DND-41 (cell line): ENCODE measurements around the gene NYAP2.

Source experiments
- ATAC-seq: fragments of 200-7000 bp; cut with Tn5 transposase; 3 replicates; pipeline ENCODE4 v1.9.1; 2021; ENCODE audit warnings: low read depth; ENCODE audit not compliant: insufficient read depth
- DNase-seq: peaks from one replicate; pipeline ENCODE4 v3.0.0-alpha.2; 2020
- H2AFZ ChIP-seq: 2 replicates; pipeline ENCODE4 v1.6.0; 2012; ENCODE audit warnings: low read depth, low read length
- H3K27ac ChIP-seq: 2 replicates; pipeline ENCODE4 v1.5.1; 2012; ENCODE audit warnings: low read length, inconsistent platforms
- H3K27me3 ChIP-seq: fragments of 200-600 bp; sonication (generic); 2 replicates; pipeline ENCODE4 v1.6.0; 2012; ENCODE audit warnings: low read length, mild to moderate bottlenecking, inconsistent platforms; ENCODE audit not compliant: insufficient read depth, poor library complexity
- H3K36me3 ChIP-seq: 2 replicates; pipeline ENCODE4 v1.5.1; 2012; ENCODE audit warnings: low read length, inconsistent platforms; ENCODE audit not compliant: insufficient read depth
- H3K4me1 ChIP-seq: 2 replicates; pipeline ENCODE4 v1.5.1; 2012; ENCODE audit warnings: mild to moderate bottlenecking, low read length; ENCODE audit not compliant: insufficient read depth
- H3K4me2 ChIP-seq: 2 replicates; pipeline ENCODE4 v1.6.0; 2012; ENCODE audit warnings: mild to moderate bottlenecking, moderate library complexity, low read length, inconsistent platforms; ENCODE audit not compliant: insufficient read depth
- H3K4me3 ChIP-seq, 2 experiments: fragments of 200-600 bp in 1 of 2; shearing (Covaris generic) in 1 of 2; 2 replicates each; pipeline ENCODE4 v1.5.1; 2012 to 2016; ENCODE audit warnings: inconsistent platforms in 2 of 2, low read length in 2 of 2, mild to moderate bottlenecking in 2 of 2, low read depth in 1 of 2, moderate library complexity in 1 of 2
- H3K79me2 ChIP-seq: 2 replicates; pipeline ENCODE4 v1.6.0; 2012; ENCODE audit warnings: low read length, inconsistent platforms; ENCODE audit not compliant: insufficient read depth
- H3K9ac ChIP-seq: 2 replicates; pipeline ENCODE4 v1.6.0; 2012; ENCODE audit warnings: low read depth, mild to moderate bottlenecking, inconsistent platforms, low read length, moderate library complexity
- H3K9me3 ChIP-seq: 2 replicates; pipeline ENCODE4 v1.5.1; 2012; ENCODE audit warnings: low read length, moderate library complexity, mild to moderate bottlenecking, inconsistent platforms; ENCODE audit not compliant: insufficient read depth, severe bottlenecking
- H4K20me1 ChIP-seq: 2 replicates; pipeline ENCODE4 v1.6.0; 2012; ENCODE audit warnings: low read length; ENCODE audit not compliant: insufficient read depth
- EZH2 ChIP-seq: IDR thresholded peaks from 3 replicates; pipeline ENCODE4 v1.6.1; 2012; ENCODE audit warnings: borderline replicate concordance, low read depth, mild to moderate bottlenecking, moderate library complexity, low read length, inconsistent platforms; ENCODE audit not compliant: severe bottlenecking
- TF ChIP-seq, protein P1 (sequence below): IDR thresholded peaks from 2 replicates; pipeline ENCODE4 v1.5.1; 2012; ENCODE audit warnings: borderline replicate concordance, low read length, moderate library complexity, mild to moderate bottlenecking; ENCODE audit not compliant: poor library complexity, severe bottlenecking; ENCODE audit errors: extremely low read depth

Gene NYAP2

DNA sequence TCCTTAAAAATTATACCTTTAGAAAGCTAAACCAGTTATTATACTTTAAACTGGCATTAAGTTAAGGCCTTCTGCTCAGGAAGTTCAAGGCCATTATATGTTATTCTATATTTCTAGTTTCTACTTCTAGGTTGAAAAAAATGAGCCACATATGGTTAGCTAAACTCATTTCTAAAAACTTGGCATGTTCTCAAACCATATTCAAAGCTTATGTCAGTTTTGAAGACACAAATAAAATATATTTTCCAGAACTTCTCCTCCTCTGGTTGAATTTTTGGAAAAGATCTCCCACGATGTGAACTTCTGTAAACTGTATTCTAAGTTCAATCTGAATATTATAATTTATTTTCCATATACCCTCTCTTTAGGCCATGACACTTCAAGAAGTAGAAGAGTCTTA is 103.5 kb downstream of the NYAP2 start:
- ATAC-seq: no peak
- Histone ChIP-seq H3K9me3 (no peaks in the 10 kb centered on the region), H3K4me1 (no peaks in the 10 kb centered on the region), H3K4me3 (no peak overlapping the region), H2AFZ (no peak overlapping the region), H3K27ac (no peak overlapping the region), H3K9ac (no peak overlapping the region), H3K79me2 (no peaks in the 10 kb centered on the region), H4K20me1 (no peaks in the 10 kb centered on the region), H3K4me2 (no peak overlapping the region), H3K27me3 (no peaks in the 10 kb centered on the region), H3K36me3 (no peaks in the 10 kb centered on the region)
- DNase-seq: no peak
- TF ChIP-seq EZH2: no peak
- TF ChIP-seq, protein P1, sequence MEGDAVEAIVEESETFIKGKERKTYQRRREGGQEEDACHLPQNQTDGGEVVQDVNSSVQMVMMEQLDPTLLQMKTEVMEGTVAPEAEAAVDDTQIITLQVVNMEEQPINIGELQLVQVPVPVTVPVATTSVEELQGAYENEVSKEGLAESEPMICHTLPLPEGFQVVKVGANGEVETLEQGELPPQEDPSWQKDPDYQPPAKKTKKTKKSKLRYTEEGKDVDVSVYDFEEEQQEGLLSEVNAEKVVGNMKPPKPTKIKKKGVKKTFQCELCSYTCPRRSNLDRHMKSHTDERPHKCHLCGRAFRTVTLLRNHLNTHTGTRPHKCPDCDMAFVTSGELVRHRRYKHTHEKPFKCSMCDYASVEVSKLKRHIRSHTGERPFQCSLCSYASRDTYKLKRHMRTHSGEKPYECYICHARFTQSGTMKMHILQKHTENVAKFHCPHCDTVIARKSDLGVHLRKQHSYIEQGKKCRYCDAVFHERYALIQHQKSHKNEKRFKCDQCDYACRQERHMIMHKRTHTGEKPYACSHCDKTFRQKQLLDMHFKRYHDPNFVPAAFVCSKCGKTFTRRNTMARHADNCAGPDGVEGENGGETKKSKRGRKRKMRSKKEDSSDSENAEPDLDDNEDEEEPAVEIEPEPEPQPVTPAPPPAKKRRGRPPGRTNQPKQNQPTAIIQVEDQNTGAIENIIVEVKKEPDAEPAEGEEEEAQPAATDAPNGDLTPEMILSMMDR: no peak

DNA sequence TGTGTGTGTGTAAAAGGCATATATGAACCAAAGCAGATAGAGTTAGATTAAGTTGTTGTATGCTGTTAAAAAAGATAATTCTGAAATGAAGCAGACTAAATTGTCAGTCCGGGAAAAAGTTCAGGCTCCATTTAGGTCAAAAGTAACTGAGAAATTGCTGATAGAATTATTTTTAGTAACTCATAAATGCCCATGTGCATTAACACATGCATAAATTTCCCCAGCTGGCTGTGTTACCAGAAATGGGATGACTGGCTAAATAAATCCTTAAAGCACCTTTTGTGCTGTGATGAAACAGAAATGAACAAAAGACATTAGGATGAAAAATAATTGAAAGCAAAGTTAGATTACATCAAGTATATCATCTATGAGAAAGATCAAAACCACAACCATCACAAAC is 111.3 kb downstream of the NYAP2 start:
- H3K27me3 ChIP-seq: no peaks in the 10 kb centered on the region
- no peak overlapping the region for H3K27ac ChIP-seq
- H3K4me3 ChIP-seq: no peak overlapping the region
- no peak overlapping the region for H2AFZ ChIP-seq
- DNase-seq (no peak), ATAC-seq (no peak)
- no peak overlapping the region for H3K9ac ChIP-seq
- no peaks in the 10 kb centered on the region for H3K4me1 ChIP-seq
- no peaks in the 10 kb centered on the region for H3K36me3 ChIP-seq
- no peak overlapping the region for H3K4me2 ChIP-seq
- H3K9me3 ChIP-seq: no peaks in the 10 kb centered on the region
- TF ChIP-seq, protein P1: no peak
- TF ChIP-seq EZH2: no peak
- no peaks in the 10 kb centered on the region for H3K79me2 ChIP-seq
- H4K20me1 ChIP-seq: no peaks in the 10 kb centered on the region

DNA sequence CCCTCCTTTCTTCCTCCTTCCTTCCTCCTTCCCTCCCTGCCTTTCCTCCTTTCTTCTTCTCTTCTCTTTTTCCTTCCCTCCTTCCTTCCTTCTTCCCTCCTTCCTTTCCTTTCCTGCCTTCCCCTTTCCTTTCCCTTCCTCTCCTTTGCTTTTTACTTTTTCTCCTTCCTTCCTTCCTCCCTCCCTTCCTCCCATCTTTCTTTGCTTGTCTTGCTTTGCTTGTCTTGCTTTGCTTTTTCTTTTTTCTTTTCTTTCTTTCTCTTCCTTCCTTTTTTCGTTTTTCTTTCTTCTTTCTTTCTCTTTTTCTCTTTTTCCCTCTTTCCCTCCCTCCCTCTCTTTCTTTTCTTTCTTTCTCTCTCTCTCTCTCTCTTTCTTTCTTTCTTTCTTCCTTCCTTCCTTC is 113.0 kb downstream of the NYAP2 start:
- H3K9me3 ChIP-seq: no peaks in the 10 kb centered on the region
- DNase-seq (no peak), ATAC-seq (no peak)
- H3K4me1 ChIP-seq: no peaks in the 10 kb centered on the region
- no peaks in the 10 kb centered on the region for H3K27me3 ChIP-seq
- no peak overlapping the region for H3K9ac ChIP-seq
- H2AFZ ChIP-seq: no peak overlapping the region
- H3K4me3 ChIP-seq: no peak overlapping the region
- H3K4me2 ChIP-seq: no peak overlapping the region
- H4K20me1 ChIP-seq: no peaks in the 10 kb centered on the region
- H3K79me2 ChIP-seq: no peaks in the 10 kb centered on the region
- H3K27ac ChIP-seq: no peak overlapping the region
- no peaks in the 10 kb centered on the region for H3K36me3 ChIP-seq
- TF ChIP-seq, protein P1: no peak
- TF ChIP-seq EZH2: no peak
